Activated CD8-positive, alpha-beta T cell treated with anti-CD3 and anti-CD28 coated beads, Interleukin-2, amount 10 ng/mL, durations not matched to agents 7 days and 5 days (primary cell): ENCODE measurements around the gene BTRC. TPM values are rescaled to one million over a fixed set of nuclear protein-coding genes. Genes with fewer than 3 reads are reported as not detected.
A peak's percentile ranks its signal among the peaks of the same experiment; 100 is the strongest.

Experiments used
- ATAC-seq: fragments of 150-1000 bp; cut with Tn5 transposase; one replicate; pipeline ENCODE4 v1.10.0; 2021; ENCODE audit warnings: moderate library complexity
- CTCF ChIA-PET: fragments of 350-600 bp; sonication (Branson Sonifier 250); formaldehyde crosslinking; loops from one replicate; lab custom pipeline; 2021; ENCODE audit warnings: antibody characterized with exemption; lab: Charles Lee
- POLR2A ChIA-PET: fragments of 350-600 bp; sonication (Branson Sonifier 250); formaldehyde crosslinking; loops from one replicate; lab custom pipeline; 2021; ENCODE audit warnings: antibody characterized with exemption; lab: Charles Lee
- DNase-seq: peaks from one replicate; pipeline ENCODE4 v3.0.0-alpha.2; 2020
- H3K27ac Mint-ChIP-seq: one replicate; pipeline ENCODE4 v1.8.0; 2021; ENCODE audit warnings: mild to moderate bottlenecking, mixed read lengths
- H3K27me3 Mint-ChIP-seq: one replicate; pipeline ENCODE4 v1.8.0; 2021; ENCODE audit warnings: low read depth, mixed read lengths
- H3K36me3 Mint-ChIP-seq: one replicate; pipeline ENCODE4 v1.8.0; 2021; ENCODE audit warnings: low read depth, mixed read lengths
- H3K4me1 Mint-ChIP-seq: one replicate; pipeline ENCODE4 v1.8.0; 2021; ENCODE audit warnings: low read depth, mixed read lengths
- H3K4me3 Mint-ChIP-seq: one replicate; pipeline ENCODE4 v1.8.0; 2021; ENCODE audit warnings: mild to moderate bottlenecking, mixed read lengths
- H3K9me3 Mint-ChIP-seq: one replicate; pipeline ENCODE4 v1.8.0; 2022; ENCODE audit warnings: mixed read lengths; ENCODE audit not compliant: insufficient read depth
- total RNA-seq, 2 experiments: library from RNA; stranded (reverse); gene quantifications; one replicate each; pipeline ENCODE4 v1.2.3, GENCODE V29; 2021

The BTRC gene
- total RNA-seq, 2 experiments from 2014 or later: 11.0 to 11.2 TPM

- CTCF ChIA-PET: no interaction called here
- ATAC-seq: no peak
- no peak for DNase-seq
- Mint-ChIP-seq H3K4me3 (no peak overlapping the region), H3K4me1 (peaks cover 13% of the 10 kb centered on the region), H3K27me3 (peaks cover 49% of the 10 kb centered on the region), H3K36me3 (no peaks in the 10 kb centered on the region), H3K27ac (no peak overlapping the region), H3K9me3 (no peaks in the 10 kb centered on the region)
- POLR2A ChIA-PET: no interaction called here
These were observed 211.5 kb downstream of the BTRC start for GRCh38 chr10:101565370-101565900.

DNA sequence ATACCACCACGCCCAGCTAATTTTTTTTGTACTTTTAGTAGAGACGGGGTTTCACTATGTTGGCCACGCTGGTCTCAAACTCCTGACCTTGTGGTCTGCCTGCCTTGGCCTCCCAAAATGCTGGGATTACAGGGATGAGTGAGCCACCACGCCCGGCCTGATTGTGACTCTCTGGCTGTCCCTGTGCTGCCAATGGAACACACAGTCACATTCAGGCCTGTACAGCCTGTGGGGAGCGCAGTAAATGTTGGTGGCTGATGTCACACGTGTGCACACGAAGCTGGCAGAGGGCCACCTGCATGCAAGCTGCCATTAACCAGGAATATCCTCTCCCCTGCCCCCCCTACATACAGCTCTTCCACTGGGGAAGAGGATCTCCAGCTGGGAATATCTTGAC is 212.0 kb downstream of the BTRC start:
- CTCF ChIA-PET: no interaction called here
- ATAC-seq: no peak

GRCh38 chr10:101566333-101567164 is 212.6 kb downstream of the BTRC start:
- ChIA-PET POLR2A (no interaction called here), CTCF (no interaction called here)
- Mint-ChIP-seq H3K27ac (no peak overlapping the region), H3K4me1 (peaks cover 20% of the 10 kb centered on the region), H3K36me3 (no peaks in the 10 kb centered on the region), H3K9me3 (no peaks in the 10 kb centered on the region), H3K4me3 (no peak overlapping the region), H3K27me3 (peaks cover 54% of the 10 kb centered on the region)
- ATAC-seq (no peak), DNase-seq (no peak)

More for the DNA sequence above, 212.0 kb downstream of the BTRC start:
- H3K36me3 Mint-ChIP-seq: no peaks in the 10 kb centered on the region
- DNase-seq: no peak
- no peaks in the 10 kb centered on the region for H3K9me3 Mint-ChIP-seq
- H3K27ac Mint-ChIP-seq: no peak overlapping the region
- POLR2A ChIA-PET: no interaction called here
- no peak overlapping the region for H3K4me3 Mint-ChIP-seq
- peaks cover 18% of the 10 kb centered on the region for H3K4me1 Mint-ChIP-seq
- H3K27me3 Mint-ChIP-seq: peaks cover 52% of the 10 kb centered on the region

- ATAC-seq (no peak), DNase-seq (no peak)
- Mint-ChIP-seq H3K27me3 (peaks cover 54% of the 10 kb centered on the region), H3K4me1 (peaks cover 20% of the 10 kb centered on the region), H3K27ac (no peak overlapping the region), H3K36me3 (no peaks in the 10 kb centered on the region), H3K4me3 (no peak overlapping the region), H3K9me3 (no peaks in the 10 kb centered on the region)
- ChIA-PET CTCF (interaction anchor here (0.9 to 5.5 kb wide), 4 partner anchors 123 to 353 kb away, joined by 3 to 59 read pairs (median 3); no protein-coding TSS in a partner anchor), POLR2A (interaction anchor here (0.6 kb wide), 1 partner anchor 344 kb away, joined by 4 read pairs; no protein-coding TSS in a partner anchor)
These were observed 213.4 kb downstream of the BTRC start for GRCh38 chr10:101567165-101568006.

DNA sequence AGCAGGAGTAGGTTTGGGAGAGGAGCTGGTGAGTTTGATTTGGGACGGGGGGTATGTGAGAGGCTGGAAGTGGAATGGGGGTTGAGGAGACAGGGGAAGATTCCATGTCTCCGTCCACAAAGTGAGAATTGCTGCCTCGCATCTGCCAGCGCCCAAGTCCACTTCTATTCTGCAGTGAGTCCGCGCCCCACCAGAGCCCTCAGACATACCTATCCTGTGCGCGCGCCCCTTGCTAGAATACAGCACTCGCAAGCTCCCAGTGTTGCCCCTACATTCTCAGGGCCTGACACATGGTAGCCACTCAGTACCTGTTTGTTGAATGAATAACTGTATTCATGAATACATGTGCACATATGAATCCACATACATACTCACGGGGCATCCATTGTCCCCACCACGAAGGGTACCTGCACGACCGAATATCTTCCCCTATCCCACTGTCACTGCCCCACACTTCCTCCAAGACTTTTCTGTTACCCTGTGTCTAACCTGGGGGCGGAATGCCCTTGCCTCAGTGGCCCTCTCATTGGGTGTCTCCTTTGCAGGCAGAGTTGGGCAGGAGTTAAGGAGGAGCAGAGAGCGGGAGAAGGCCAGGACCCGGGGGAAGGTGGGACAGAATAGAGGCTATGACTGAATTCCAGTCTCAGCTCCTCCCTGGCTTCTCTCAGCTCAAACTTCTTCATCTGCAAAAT is 214.2 kb downstream of the BTRC start:
- no peaks in the 10 kb centered on the region for H3K9me3 Mint-ChIP-seq
- ATAC-seq (no peak), DNase-seq (no peak)
- H3K27me3 Mint-ChIP-seq: peaks cover 54% of the 10 kb centered on the region
- peaks cover 20% of the 10 kb centered on the region for H3K4me1 Mint-ChIP-seq
- no peak overlapping the region for H3K27ac Mint-ChIP-seq
- POLR2A ChIA-PET: interaction anchor here (0.6 kb wide), 1 partner anchor 345 kb away, joined by 4 read pairs; no protein-coding TSS in a partner anchor
- H3K36me3 Mint-ChIP-seq: no peaks in the 10 kb centered on the region
- CTCF ChIA-PET: interaction anchor here (0.9 to 5.5 kb wide), 5 partner anchors 124 to 354 kb away, joined by 3 to 59 read pairs (median 3); no protein-coding TSS in a partner anchor
- H3K4me3 Mint-ChIP-seq: no peak overlapping the region

GRCh38 chr10:101569323-101569621 is 215.3 kb downstream of the BTRC start:
- Mint-ChIP-seq H3K4me3 (peak overlapping the region; percentile 69), H3K27ac (no peak overlapping the region), H3K4me1 (peaks cover 20% of the 10 kb centered on the region), H3K27me3 (peaks cover 52% of the 10 kb centered on the region), H3K9me3 (no peaks in the 10 kb centered on the region), H3K36me3 (no peaks in the 10 kb centered on the region)
- ATAC-seq (no peak), DNase-seq (no peak)
- ChIA-PET POLR2A (no interaction called here), CTCF (interaction anchor here (0.6 to 5.5 kb wide), 25 partner anchors 9 to 355 kb away, joined by 3 to 59 read pairs (median 3); partner anchors contain the start of genes DPCD and POLL)

DNA sequence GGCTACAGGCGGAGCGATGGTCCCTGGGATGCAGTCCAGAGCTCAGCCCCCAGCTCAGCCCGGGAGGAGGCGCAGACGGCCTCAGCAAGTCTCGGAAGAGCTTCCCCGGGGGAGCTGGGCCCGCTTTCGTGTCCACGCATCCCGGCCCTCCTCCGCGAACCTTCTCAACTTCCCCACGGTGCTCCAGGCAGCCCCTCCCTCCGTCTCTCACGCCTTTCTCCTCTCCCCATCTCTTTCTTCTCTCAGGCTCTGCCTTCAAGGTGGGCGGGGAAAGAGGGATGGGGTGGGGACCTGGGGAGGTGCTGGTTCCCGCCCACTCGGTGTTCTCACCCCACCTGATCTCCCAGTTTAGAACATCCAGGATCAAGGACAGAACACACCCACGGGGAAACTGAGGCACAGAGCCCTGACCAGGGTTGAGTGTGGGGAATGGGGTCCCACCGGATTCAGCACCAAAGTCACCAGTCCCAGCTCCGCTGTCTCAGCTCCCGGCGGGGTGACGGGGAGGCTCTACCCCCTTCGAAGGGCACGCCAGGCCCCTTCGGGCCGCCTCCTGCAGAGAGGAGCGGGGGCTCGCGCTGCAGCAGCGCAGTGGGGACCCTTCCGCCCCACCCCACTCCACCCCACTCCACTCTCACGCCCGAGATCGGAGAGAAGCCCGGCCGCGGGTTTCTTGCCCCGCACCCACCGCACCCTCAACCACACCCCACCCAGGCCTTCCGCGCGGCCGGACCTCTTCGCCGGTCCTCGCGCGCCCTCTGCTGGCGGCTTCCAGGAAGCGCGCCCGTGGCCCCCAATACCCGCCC is 215.9 kb downstream of the BTRC start:
- no peaks in the 10 kb centered on the region for H3K9me3 Mint-ChIP-seq
- ChIA-PET POLR2A (interaction anchor here (0.6 to 0.7 kb wide), 2 partner anchors 113 to 213 kb away, joined by 3 read pairs; partner anchors contain the start of gene NPM3), CTCF (interaction anchor here (0.6 to 5.5 kb wide), 30 partner anchors 8 to 408 kb away, joined by 3 to 59 read pairs (median 4); partner anchors contain the start of genes DPCD and POLL)
- H3K27me3 Mint-ChIP-seq: peaks cover 52% of the 10 kb centered on the region
- peak overlapping the region; percentile 69 for H3K4me3 Mint-ChIP-seq
- H3K27ac Mint-ChIP-seq: no peak overlapping the region
- DNase-seq: peak; percentile 85
- H3K4me1 Mint-ChIP-seq: peaks cover 20% of the 10 kb centered on the region
- peak; percentile 87 for ATAC-seq
- H3K36me3 Mint-ChIP-seq: no peaks in the 10 kb centered on the region

DNA sequence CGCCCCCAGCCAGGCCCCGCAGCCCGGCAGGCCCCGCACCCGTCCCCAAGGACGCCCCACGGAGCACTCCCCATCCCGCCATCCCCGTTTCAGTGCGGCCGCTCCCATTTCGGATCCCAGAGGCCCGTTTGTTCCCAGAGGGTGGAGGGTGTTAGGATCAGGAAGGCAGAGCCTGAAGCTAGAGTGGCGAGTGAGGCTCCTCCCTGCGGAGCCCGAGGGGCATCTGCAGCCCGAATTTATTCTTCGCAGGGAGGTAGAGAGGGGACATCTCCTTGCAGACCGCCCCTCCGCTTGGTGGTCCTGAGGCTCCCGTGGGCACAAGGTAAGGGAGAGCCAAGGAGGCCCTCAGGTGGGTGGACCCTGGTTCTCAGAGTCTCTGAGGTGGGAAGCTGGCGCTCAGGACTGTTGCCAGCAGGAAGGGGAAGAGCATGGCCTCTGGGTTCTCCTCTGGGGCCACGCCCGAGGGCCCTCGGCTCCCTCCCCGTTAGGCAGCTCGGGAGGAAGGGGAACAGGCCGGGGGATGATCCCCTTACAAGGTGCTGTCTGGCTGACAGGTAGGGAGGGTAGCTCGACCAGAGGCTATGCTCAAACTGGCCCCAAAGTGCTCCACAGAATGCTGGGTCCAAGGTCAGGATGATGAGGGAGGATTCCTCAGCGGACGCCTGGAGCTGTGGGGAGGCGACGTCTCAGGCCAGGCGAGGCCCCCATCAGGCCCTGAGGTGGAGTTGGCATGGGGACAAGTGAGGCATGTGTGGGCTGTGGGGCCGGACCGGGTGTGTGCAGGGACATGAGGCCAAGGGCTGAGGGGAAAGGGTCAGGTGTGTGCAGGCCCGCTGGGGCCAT is 216.7 kb downstream of the BTRC start:
- Mint-ChIP-seq H3K9me3 (no peaks in the 10 kb centered on the region), H3K4me1 (peaks cover 20% of the 10 kb centered on the region), H3K4me3 (peak overlapping the region; percentile 69), H3K27ac (no peak overlapping the region), H3K27me3 (peaks cover 44% of the 10 kb centered on the region), H3K36me3 (no peaks in the 10 kb centered on the region)
- ChIA-PET POLR2A (interaction anchor here (0.6 to 1.3 kb wide), 5 partner anchors 114 to 1848 kb away, joined by 3 to 6 read pairs (median 3); partner anchors contain the start of gene NPM3), CTCF (interaction anchor here (0.5 to 5.5 kb wide), 30 partner anchors 10 to 529 kb away, joined by 3 to 59 read pairs (median 5); partner anchors contain the start of genes DPCD and POLL)
- no peak for ATAC-seq
- DNase-seq: no peak

DNA sequence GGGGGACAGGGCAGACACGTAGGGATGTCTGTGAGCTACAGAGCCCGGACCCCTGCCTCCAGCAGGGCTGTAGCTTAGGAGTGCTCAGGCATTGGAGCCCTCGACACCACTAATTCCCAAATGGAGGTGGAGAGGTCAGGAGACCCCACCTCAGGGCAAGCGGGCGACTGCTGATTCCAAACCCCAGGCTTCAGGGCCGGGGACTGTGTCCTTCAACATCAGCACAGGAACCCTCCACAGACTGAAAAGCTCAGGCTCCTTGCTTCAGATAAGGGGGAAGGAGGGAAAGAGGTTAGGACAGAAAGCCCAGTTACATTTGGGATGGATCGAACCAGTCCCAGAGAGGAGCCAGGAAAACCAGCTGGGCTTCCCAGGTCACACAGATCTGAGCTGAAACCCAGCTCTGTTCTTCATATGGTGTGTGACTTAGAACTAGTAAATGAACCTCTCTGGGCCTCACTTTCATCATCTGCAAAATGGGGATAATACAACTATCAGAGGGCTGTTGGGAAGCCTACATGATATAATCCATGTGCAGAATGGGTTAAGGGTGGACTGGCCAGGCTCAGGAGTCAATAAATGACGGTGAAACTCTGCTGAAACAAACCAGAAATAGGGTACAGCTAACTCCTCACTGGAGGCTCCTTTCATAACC is 217.4 kb downstream of the BTRC start:
- H3K27ac Mint-ChIP-seq: no peak overlapping the region
- no peaks in the 10 kb centered on the region for H3K36me3 Mint-ChIP-seq
- H3K9me3 Mint-ChIP-seq: no peaks in the 10 kb centered on the region
- peaks cover 17% of the 10 kb centered on the region for H3K4me1 Mint-ChIP-seq
- no peak overlapping the region for H3K4me3 Mint-ChIP-seq
- ATAC-seq: no peak
- CTCF ChIA-PET: interaction anchor here (0.7 to 5.5 kb wide), 23 partner anchors 9 to 530 kb away, joined by 3 to 59 read pairs (median 5); partner anchors contain the start of genes DPCD and POLL
- POLR2A ChIA-PET: interaction anchor here (0.6 to 1.3 kb wide), 3 partner anchors 210 to 1849 kb away, joined by 3 to 6 read pairs (median 5); no protein-coding TSS in a partner anchor
- DNase-seq: no peak
- peaks cover 36% of the 10 kb centered on the region for H3K27me3 Mint-ChIP-seq
